HepG2 (cell line): Measurements from ENCODE around the gene DNAJB12. TPM values are rescaled to one million over a fixed set of nuclear protein-coding genes. Genes with fewer than 3 reads are reported as not detected.

Source experiments
- EP300 ChIP-seq, 3 experiments: sonication (generic) in 1 of 3; formaldehyde crosslinking in 1 of 3; IDR thresholded peaks; 2 replicates each; pipeline versions ENCODE4 v1.5.1 to v1.6.1; 2011 to 2020; ENCODE audit warnings: low read depth in 2 of 3, low read length in 2 of 3, borderline replicate concordance in 1 of 3, improper control_type of control experiment in 1 of 3, mild to moderate bottlenecking in 1 of 3, missing genetic modification reagents in 1 of 3, moderate library complexity in 1 of 3
- HMG20B ChIP-seq: conservative IDR thresholded peaks from 2 replicates; pipeline ENCODE4 v1.6.1; 2016; ENCODE audit warnings: missing genetic modification reagents, missing compliant biosample characterization
- HOXD1 ChIP-seq: sonication (generic); formaldehyde crosslinking; IDR thresholded peaks from 2 replicates; pipeline ENCODE4 v1.5.0; 2020; ENCODE audit warnings: missing genetic modification reagents
- KDM2A ChIP-seq: sonication (generic); formaldehyde crosslinking; IDR thresholded peaks from 2 replicates; pipeline ENCODE4 v1.4.0; 2020; ENCODE audit warnings: low read depth, missing genetic modification reagents, borderline replicate concordance
- KMT2B ChIP-seq: IDR thresholded peaks from 2 replicates; pipeline ENCODE4 v1.6.1; 2016; ENCODE audit warnings: missing genetic modification reagents, missing compliant biosample characterization
- NCOA1 ChIP-seq: sonication (generic); formaldehyde crosslinking; IDR thresholded peaks from 2 replicates; pipeline ENCODE4 v1.9.0; 2021; ENCODE audit warnings: missing genetic modification reagents
- NR2C2 ChIP-seq: sonication (generic); formaldehyde crosslinking; IDR thresholded peaks from 2 replicates; pipeline ENCODE4 v1.4.0; 2020; ENCODE audit warnings: missing genetic modification reagents, mild to moderate bottlenecking, moderate library complexity, borderline replicate concordance
- POLR2A ChIP-seq, 2 experiments: IDR thresholded peaks; 2 replicates each; pipeline ENCODE4 v1.6.1; 2011; ENCODE audit warnings: low read depth in 2 of 2, low read length in 2 of 2, mild to moderate bottlenecking in 1 of 2, moderate library complexity in 1 of 2; ENCODE audit not compliant: insufficient read depth in 1 of 2
- PRPF4 ChIP-seq: fragments of 200-400 bp; formaldehyde crosslinking; IDR thresholded peaks from 2 replicates; pipeline ENCODE4 v1.6.1; 2016; ENCODE audit warnings: low read length, low read depth; ENCODE audit not compliant: poor library complexity, severe bottlenecking
- RCOR2 ChIP-seq: IDR thresholded peaks from 2 replicates; pipeline ENCODE4 v1.6.1; 2016; ENCODE audit warnings: missing biosample characterization, missing genetic modification reagents
- XBP1 ChIP-seq: sonication (generic); formaldehyde crosslinking; IDR thresholded peaks from 2 replicates; pipeline ENCODE4 v1.5.0; 2020; ENCODE audit warnings: missing genetic modification reagents
- ZFP90 ChIP-seq: sonication (generic); formaldehyde crosslinking; IDR thresholded peaks from 2 replicates; pipeline ENCODE4 v1.8.0; 2022; ENCODE audit warnings: missing genetic modification reagents, mild to moderate bottlenecking, inconsistent platforms, borderline replicate concordance
- ZMYM2 ChIP-seq: sonication (generic); formaldehyde crosslinking; IDR thresholded peaks from 2 replicates; pipeline ENCODE4 v1.8.0; 2022; ENCODE audit warnings: mild to moderate bottlenecking, missing genetic modification reagents
- ZNF224 ChIP-seq: sonication (generic); formaldehyde crosslinking; IDR thresholded peaks from 2 replicates; pipeline ENCODE4 v1.5.0; 2020; ENCODE audit warnings: mild to moderate bottlenecking, missing genetic modification reagents
- ZNF251 ChIP-seq: sonication (generic); formaldehyde crosslinking; IDR thresholded peaks from 2 replicates; pipeline ENCODE4 v1.9.0; 2021; ENCODE audit warnings: mild to moderate bottlenecking, missing genetic modification reagents
- ZNF329 ChIP-seq: sonication (generic); formaldehyde crosslinking; IDR thresholded peaks from 2 replicates; pipeline ENCODE4 v1.9.0; 2021; ENCODE audit warnings: low read depth, mild to moderate bottlenecking, missing genetic modification reagents
- ZNF484 ChIP-seq: sonication (generic); formaldehyde crosslinking; IDR thresholded peaks from 2 replicates; pipeline ENCODE4 v1.5.1; 2020; ENCODE audit warnings: mild to moderate bottlenecking, low read depth, missing genetic modification reagents, borderline replicate concordance
- ZNF670 ChIP-seq: sonication (generic); formaldehyde crosslinking; IDR thresholded peaks from 2 replicates; pipeline ENCODE4 v1.8.0; 2022; ENCODE audit warnings: mild to moderate bottlenecking, missing genetic modification reagents, borderline replicate concordance
- ZNF777 ChIP-seq: sonication (generic); formaldehyde crosslinking; IDR thresholded peaks from 2 replicates; pipeline ENCODE4 v1.4.0; 2020; ENCODE audit warnings: missing genetic modification reagents
- ZNF883 ChIP-seq: sonication (generic); formaldehyde crosslinking; IDR thresholded peaks from 2 replicates; pipeline ENCODE4 v1.5.1; 2020; ENCODE audit warnings: mild to moderate bottlenecking, missing genetic modification reagents; ENCODE audit errors: not compliant biosample characterization
- polyA plus RNA-seq, 8 experiments: library from polyadenylated mRNA; depleted of rRNA in 3 of 8; stranded (reverse) in 7 of 8; unstranded in 1 of 8; fragments of >200 nt; fragmentation: Illumina TruSeq in 4 of 8; extraction: Trizol in 4 of 8; gene quantifications; 2 replicates each; pipeline versions ENCODE4 v1.2.1 to v1.2.3, GENCODE V29; 2011 to 2016; ENCODE audit warnings: low read depth in 4 of 8, missing spikeins in 1 of 8, mixed read lengths in 1 of 8; ENCODE audit not compliant: insufficient read depth in 1 of 8
- total RNA-seq, 5 experiments: library from RNA; depleted of rRNA; stranded (reverse); fragments of >200 nt; fragmentation: Illumina TruSeq; extraction: Trizol; gene quantifications; 2 replicates each; pipeline ENCODE4 v1.2.3, GENCODE V29; 2016; ENCODE audit warnings: low read depth in 1 of 5
- TF ChIP-seq, protein P1 (sequence below), 2 experiments: fragments of 450-650 bp in 1 of 2; sonication (generic) in 1 of 2; formaldehyde crosslinking in 1 of 2; IDR thresholded peaks; 2 replicates each; pipeline versions ENCODE4 v1.6.1 to v1.8.0; 2016 to 2022; ENCODE audit warnings: antibody characterized with exemption in 1 of 2, mild to moderate bottlenecking in 1 of 2, missing genetic modification reagents in 1 of 2

DNAJB12 gene
- total and polyA plus RNA-seq, 2 of the 13 experiments (the other 11 are each of a cell fraction or from before 2014, with no cell fraction given) = 10.8 to 18.2 TPM

DNA sequence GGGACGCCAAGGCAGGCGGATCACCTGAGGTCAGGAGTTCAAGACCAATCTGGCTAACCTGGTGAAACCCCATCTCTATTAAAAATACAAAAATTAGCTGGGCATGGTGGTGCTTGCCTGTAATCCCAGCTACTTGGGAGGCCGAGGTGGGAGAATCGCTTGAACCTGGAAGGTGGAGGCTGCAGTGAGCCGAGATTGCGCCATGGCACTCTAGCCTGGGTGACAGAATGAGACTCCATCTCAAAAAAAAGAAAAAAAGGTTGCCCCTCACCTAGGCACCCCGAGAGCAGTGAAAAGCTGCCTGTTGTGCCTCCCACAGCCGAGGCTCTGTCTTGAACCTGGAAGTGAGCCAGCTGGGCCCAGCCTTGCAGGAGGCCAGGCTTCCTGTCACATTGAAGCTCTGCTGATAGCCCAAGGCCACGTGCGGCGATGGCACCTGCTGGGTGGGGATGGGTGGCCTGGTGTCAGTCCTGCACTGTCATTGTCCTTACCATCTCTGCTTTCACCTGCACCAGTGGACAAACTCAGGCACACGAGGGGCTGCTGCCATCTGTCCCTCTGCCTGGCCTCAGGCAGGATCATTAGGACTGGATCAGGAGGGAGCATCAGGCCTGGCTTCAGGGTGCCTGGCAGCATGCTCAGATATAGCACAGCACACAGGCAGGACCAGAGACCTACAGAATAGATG, 37.8 kb downstream of the DNAJB12 start (continued):
- TF ChIP-seq, protein P1, sequence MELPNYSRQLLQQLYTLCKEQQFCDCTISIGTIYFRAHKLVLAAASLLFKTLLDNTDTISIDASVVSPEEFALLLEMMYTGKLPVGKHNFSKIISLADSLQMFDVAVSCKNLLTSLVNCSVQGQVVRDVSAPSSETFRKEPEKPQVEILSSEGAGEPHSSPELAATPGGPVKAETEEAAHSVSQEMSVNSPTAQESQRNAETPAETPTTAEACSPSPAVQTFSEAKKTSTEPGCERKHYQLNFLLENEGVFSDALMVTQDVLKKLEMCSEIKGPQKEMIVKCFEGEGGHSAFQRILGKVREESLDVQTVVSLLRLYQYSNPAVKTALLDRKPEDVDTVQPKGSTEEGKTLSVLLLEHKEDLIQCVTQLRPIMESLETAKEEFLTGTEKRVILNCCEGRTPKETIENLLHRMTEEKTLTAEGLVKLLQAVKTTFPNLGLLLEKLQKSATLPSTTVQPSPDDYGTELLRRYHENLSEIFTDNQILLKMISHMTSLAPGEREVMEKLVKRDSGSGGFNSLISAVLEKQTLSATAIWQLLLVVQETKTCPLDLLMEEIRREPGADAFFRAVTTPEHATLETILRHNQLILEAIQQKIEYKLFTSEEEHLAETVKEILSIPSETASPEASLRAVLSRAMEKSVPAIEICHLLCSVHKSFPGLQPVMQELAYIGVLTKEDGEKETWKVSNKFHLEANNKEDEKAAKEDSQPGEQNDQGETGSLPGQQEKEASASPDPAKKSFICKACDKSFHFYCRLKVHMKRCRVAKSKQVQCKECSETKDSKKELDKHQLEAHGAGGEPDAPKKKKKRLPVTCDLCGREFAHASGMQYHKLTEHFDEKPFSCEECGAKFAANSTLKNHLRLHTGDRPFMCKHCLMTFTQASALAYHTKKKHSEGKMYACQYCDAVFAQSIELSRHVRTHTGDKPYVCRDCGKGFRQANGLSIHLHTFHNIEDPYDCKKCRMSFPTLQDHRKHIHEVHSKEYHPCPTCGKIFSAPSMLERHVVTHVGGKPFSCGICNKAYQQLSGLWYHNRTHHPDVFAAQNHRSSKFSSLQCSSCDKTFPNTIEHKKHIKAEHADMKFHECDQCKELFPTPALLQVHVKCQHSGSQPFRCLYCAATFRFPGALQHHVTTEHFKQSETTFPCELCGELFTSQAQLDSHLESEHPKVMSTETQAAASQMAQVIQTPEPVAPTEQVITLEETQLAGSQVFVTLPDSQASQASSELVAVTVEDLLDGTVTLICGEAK (IDR thresholded peaks at IDR 0.05) = no peak
- TF ChIP-seq, protein P1 (CRISPR knock-in tag; IDR thresholded peaks at IDR 0.05) = peak; percentile 80; the same call in 1 of the 2 replicates
- TF ChIP-seq HOXD1 (CRISPR knock-in tag) (no peak), ZNF329 (CRISPR knock-in tag) (no peak), NCOA1 (0 out of 2 replicates have a peak, but pooled peaks have one; percentile 74), ZNF883 (CRISPR knock-in tag) (no peak), KMT2B (CRISPR knock-in tag) (peak; percentile 57; the same call in 1 of the 2 replicates), ZFP90 (no peak; the same call in 1 of the 2 replicates), ZNF670 (CRISPR knock-in tag) (0 out of 2 replicates have a peak, but pooled peaks have one; percentile 65), POLR2A (IDR thresholded peaks at IDR 0.05; ENCODE audit: insufficient read depth in 1 of 2, low read depth in 2 of 2, low read length in 2 of 2) (no peak), NR2C2 (CRISPR knock-in tag) (0 out of 2 replicates have a peak, but pooled peaks have one; percentile 3), ZNF224 (CRISPR knock-in tag) (no peak), PRPF4 (no peak), ZMYM2 (peak; percentile 87), KDM2A (peak; percentile 61; the same call in 1 of the 2 replicates), ZNF484 (CRISPR knock-in tag) (0 out of 2 replicates have a peak, but pooled peaks have one; percentile 34), RCOR2 (CRISPR knock-in tag) (peak; percentile 93), ZNF777 (CRISPR knock-in tag) (peak; percentile 54; the same call in 1 of the 2 replicates), ZNF251 (CRISPR knock-in tag) (no peak), EP300 (IDR thresholded peaks at IDR 0.05; ENCODE audit: low read depth in 2 of 2, low read length in 2 of 2) (peak in 1 of 2 experiments; percentile 40; a peak in 2 of 4 replicates), EP300 (CRISPR knock-in tag; IDR thresholded peaks at IDR 0.05; ENCODE audit: borderline replicate concordance) (peak; percentile 72), HMG20B (CRISPR knock-in tag) (no peak; the same call in 1 of the 2 replicates), XBP1 (CRISPR knock-in tag) (no peak)
